Cardiac muscle cell (in vitro differentiated cells and primary cell): Measurements from ENCODE around the gene R3HDM4. TPM values are rescaled to one million over a fixed set of nuclear protein-coding genes. Genes with fewer than 3 reads are reported as not detected.

Experiments used
- DNase-seq, 2 donors: peaks; one replicate each; pipeline versions ENCODE4 v3.0.0 to v3.0.0-alpha.2; 2010 to 2017; ENCODE audit warnings: low read depth in 1 of 2, low spot score in 1 of 2
- H3K27ac ChIP-seq: fragments of 200-600 bp; sonication (generic); 2 replicates; pipeline ENCODE4 v1.5.1; 2016
- H3K27me3 ChIP-seq: fragments of 200-600 bp; sonication (generic); 2 replicates; pipeline ENCODE4 v1.6.0; 2016; ENCODE audit warnings: control low read depth
- H3K36me3 ChIP-seq: fragments of 200-600 bp; sonication (generic); 2 replicates; pipeline ENCODE4 v1.5.1; 2016; ENCODE audit warnings: control low read depth
- H3K4me1 ChIP-seq: fragments of 200-600 bp; sonication (generic); 2 replicates; pipeline ENCODE4 v1.8.1; 2017; ENCODE audit warnings: low read depth, mild to moderate bottlenecking, mixed run types
- H3K4me3 ChIP-seq: fragments of 200-600 bp; sonication (generic); 2 replicates; pipeline ENCODE4 v1.5.1; 2016; ENCODE audit warnings: mild to moderate bottlenecking
- H3K9me3 ChIP-seq: fragments of 200-600 bp; sonication (generic); 2 replicates; pipeline ENCODE4 v1.5.1; 2017; ENCODE audit warnings: low read depth, mild to moderate bottlenecking, control low read depth
- CTCF ChIP-seq: IDR thresholded peaks from 2 replicates; pipeline ENCODE4 v1.5.1; 2012; ENCODE audit warnings: low read depth, mild to moderate bottlenecking, low read length
- polyA plus RNA-seq: library from polyadenylated mRNA; unstranded; fragments of >200 nt; fragmentation: Nextera tagmentation; extraction: Ambion mirVana; gene quantifications from 2 replicates; pipeline ENCODE4 v1.2.1, GENCODE V29; 2016
- total RNA-seq: library from RNA; depleted of rRNA; stranded (reverse); fragments of >200 nt; gene quantifications from 2 replicates; pipeline ENCODE4 v1.2.3, GENCODE V29; 2016

R3HDM4 gene
- total and polyA plus RNA-seq, 2 experiments from 2014 or later: 60.3 to 82.1 TPM

GRCh38 chr19:885536-886224 is 27.3 kb downstream of the R3HDM4 start:
- H3K9me3 ChIP-seq: no peaks in the 10 kb centered on the region
- no peaks in the 10 kb centered on the region for H3K27me3 ChIP-seq
- TF ChIP-seq CTCF: no peak
- no peaks in the 10 kb centered on the region for H3K4me1 ChIP-seq
- H3K27ac ChIP-seq: no peak overlapping the region
- H3K4me3 ChIP-seq: no peak overlapping the region
- DNase-seq: no peak
- peaks cover 9% of the 10 kb centered on the region for H3K36me3 ChIP-seq

GRCh38 chr19:884420-885211 is 28.4 kb downstream of the R3HDM4 start:
- Histone ChIP-seq H3K36me3 (peaks cover 9% of the 10 kb centered on the region), H3K27me3 (no peaks in the 10 kb centered on the region), H3K4me1 (no peaks in the 10 kb centered on the region), H3K9me3 (no peaks in the 10 kb centered on the region), H3K27ac (no peak overlapping the region), H3K4me3 (no peak overlapping the region)
- no peak for DNase-seq
- TF ChIP-seq CTCF: no peak

GRCh38 chr19:883661-884211 is 29.3 kb downstream of the R3HDM4 start:
- no peak for DNase-seq
- Histone ChIP-seq H3K27me3 (no peaks in the 10 kb centered on the region), H3K27ac (no peak overlapping the region), H3K36me3 (peaks cover 12% of the 10 kb centered on the region), H3K4me3 (no peak overlapping the region), H3K4me1 (no peaks in the 10 kb centered on the region), H3K9me3 (no peaks in the 10 kb centered on the region)
- TF ChIP-seq CTCF: no peak

- H3K4me1 ChIP-seq: no peaks in the 10 kb centered on the region
- H3K9me3 ChIP-seq: no peaks in the 10 kb centered on the region
- H3K36me3 ChIP-seq: peaks cover 12% of the 10 kb centered on the region
- no peak overlapping the region for H3K27ac ChIP-seq
- no peak for TF ChIP-seq CTCF
- H3K4me3 ChIP-seq: no peak overlapping the region
- no peak for DNase-seq
- no peaks in the 10 kb centered on the region for H3K27me3 ChIP-seq
These were observed 30.0 kb downstream of the R3HDM4 start for GRCh38 chr19:882871-883497.

- Histone ChIP-seq H3K27me3 (no peaks in the 10 kb centered on the region), H3K27ac (no peak overlapping the region), H3K4me3 (no peak overlapping the region), H3K4me1 (no peaks in the 10 kb centered on the region), H3K36me3 (peaks cover 12% of the 10 kb centered on the region), H3K9me3 (no peaks in the 10 kb centered on the region)
- no peak for TF ChIP-seq CTCF
- DNase-seq: no peak
These were observed 31.5 kb downstream of the R3HDM4 start for GRCh38 chr19:881385-882071.
